Ovary (tissue), 3 donors: Measurements from ENCODE around the gene NRXN2.

Experiments used
- EP300 ChIP-seq: sonication (generic); formaldehyde crosslinking; IDR thresholded peaks from one replicate; pipeline ENCODE4 v1.6.1; 2017; ENCODE audit warnings: antibody characterized with exemption
- POLR2A ChIP-seq: fragments of 450-650 bp; IDR thresholded peaks from one replicate; pipeline ENCODE4 v1.6.1; 2017; ENCODE audit warnings: antibody characterized with exemption, mild to moderate bottlenecking, moderate library complexity
- TF ChIP-seq, protein P1 (sequence below), 3 donors: fragments of 450-650 bp in 2 of 3; fragments of 200-600 bp in 1 of 3; IDR thresholded peaks; one replicate each; pipeline versions ENCODE4 v1.5.1 to v1.8.0; 2016 to 2022; ENCODE audit warnings: antibody characterized with exemption in 3 of 3, mild to moderate bottlenecking in 1 of 3
- donor health status: DM: no; HTN: no; CAD: no.

DNA sequence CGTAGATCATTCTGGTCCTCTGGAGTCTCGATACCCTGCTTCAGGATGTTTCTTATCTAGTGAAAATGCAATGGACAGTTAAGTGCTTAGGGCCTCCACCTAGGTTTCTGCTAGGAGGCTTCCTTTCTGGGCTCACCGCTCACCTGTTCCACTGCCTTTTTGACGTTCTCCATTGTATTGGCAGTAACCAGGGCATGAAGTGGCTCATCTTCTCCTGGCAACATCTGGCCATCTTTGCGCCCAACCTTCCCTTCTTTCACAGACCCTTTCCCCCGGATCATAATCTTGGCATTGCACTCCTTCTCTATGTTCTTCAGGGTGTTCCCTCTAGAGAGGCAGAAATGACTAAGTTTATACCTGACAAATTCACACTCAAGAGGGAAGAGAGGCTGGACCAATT, 46.3 kb upstream of the NRXN2 start:
- TF ChIP-seq, protein P1, sequence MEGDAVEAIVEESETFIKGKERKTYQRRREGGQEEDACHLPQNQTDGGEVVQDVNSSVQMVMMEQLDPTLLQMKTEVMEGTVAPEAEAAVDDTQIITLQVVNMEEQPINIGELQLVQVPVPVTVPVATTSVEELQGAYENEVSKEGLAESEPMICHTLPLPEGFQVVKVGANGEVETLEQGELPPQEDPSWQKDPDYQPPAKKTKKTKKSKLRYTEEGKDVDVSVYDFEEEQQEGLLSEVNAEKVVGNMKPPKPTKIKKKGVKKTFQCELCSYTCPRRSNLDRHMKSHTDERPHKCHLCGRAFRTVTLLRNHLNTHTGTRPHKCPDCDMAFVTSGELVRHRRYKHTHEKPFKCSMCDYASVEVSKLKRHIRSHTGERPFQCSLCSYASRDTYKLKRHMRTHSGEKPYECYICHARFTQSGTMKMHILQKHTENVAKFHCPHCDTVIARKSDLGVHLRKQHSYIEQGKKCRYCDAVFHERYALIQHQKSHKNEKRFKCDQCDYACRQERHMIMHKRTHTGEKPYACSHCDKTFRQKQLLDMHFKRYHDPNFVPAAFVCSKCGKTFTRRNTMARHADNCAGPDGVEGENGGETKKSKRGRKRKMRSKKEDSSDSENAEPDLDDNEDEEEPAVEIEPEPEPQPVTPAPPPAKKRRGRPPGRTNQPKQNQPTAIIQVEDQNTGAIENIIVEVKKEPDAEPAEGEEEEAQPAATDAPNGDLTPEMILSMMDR (IDR thresholded peaks at IDR 0.05) = no peak
- TF ChIP-seq POLR2A (no peak), EP300 (no peak)
